SK-N-SH (cell line): ENCODE data around the gene HAGH.

Experiments
- CTCF ChIP-seq: fragments of 200-600 bp; sonication (generic); IDR thresholded peaks from 2 replicates; pipeline ENCODE4 v1.6.1; 2017; ENCODE audit warnings: antibody characterized with exemption, mild to moderate bottlenecking, moderate library complexity
- EP300 ChIP-seq, 2 experiments: IDR thresholded peaks; 2 replicates each; pipeline versions ENCODE4 v1.4.0 to v1.6.1; 2012; ENCODE audit warnings: borderline replicate concordance in 1 of 2, low read depth in 1 of 2, low read length in 1 of 2
- EZH2phosphoT487 ChIP-seq: fragments of 200-600 bp; sonication (generic); IDR thresholded peaks from 2 replicates; pipeline ENCODE4 v1.6.1; 2017; ENCODE audit warnings: low read depth, mixed run types, mild to moderate bottlenecking, antibody characterized with exemption, moderate library complexity, borderline replicate concordance
- MAX ChIP-seq: IDR thresholded peaks from 2 replicates; pipeline ENCODE4 v1.4.0; 2012; ENCODE audit warnings: low read depth
- NFIC ChIP-seq: IDR thresholded peaks from 2 replicates; pipeline ENCODE4 v1.4.0; 2012; ENCODE audit warnings: borderline replicate concordance
- POLR2AphosphoS5 ChIP-seq: IDR thresholded peaks from 2 replicates; pipeline ENCODE4 v1.6.1; 2012; ENCODE audit warnings: low read depth, low read length
- RCOR1 ChIP-seq: fragments of 150-350 bp; IDR thresholded peaks from 2 replicates; pipeline ENCODE4 v1.6.1; 2017; ENCODE audit warnings: antibody characterized with exemption, low read length
- REST ChIP-seq: IDR thresholded peaks from 2 replicates; pipeline ENCODE4 v1.6.1; 2012; ENCODE audit warnings: mild to moderate bottlenecking, low read depth, low read length, moderate library complexity
- USF2 ChIP-seq: fragments of 150-350 bp; IDR thresholded peaks from 2 replicates; pipeline ENCODE4 v1.6.1; 2017; ENCODE audit warnings: antibody characterized with exemption, low read length, low read depth, borderline replicate concordance
- YY1 ChIP-seq: IDR thresholded peaks from 2 replicates; pipeline ENCODE4 v1.4.0; 2012; ENCODE audit warnings: low read depth, mild to moderate bottlenecking

GRCh38 chr16:1781758-1782407 lies 44.7 kb downstream of the HAGH start:
- TF ChIP-seq CTCF (no peak), RCOR1 (no peak), EP300 (IDR thresholded peaks at IDR 0.05; ENCODE audit: borderline replicate concordance in 1 of 2, low read depth in 1 of 2, low read length in 1 of 2) (no peak), POLR2AphosphoS5 (no peak), YY1 (no peak), REST (no peak), NFIC (no peak), EZH2phosphoT487 (no peak), MAX (no peak), USF2 (no peak)
